Activated CD8-positive, alpha-beta memory T cell treated with anti-CD3 and anti-CD28 coated beads for 48 hours (primary cell): ENCODE measurements around the gene ATP6AP1.

Source experiments
- DNase-seq, 3 experiments: peaks; one replicate each; pipeline ENCODE4 v3.0.0-alpha.2; 2020; ENCODE audit warnings: low read depth in 2 of 3, low spot score in 2 of 3

Gene ATP6AP1

GRCh38 chrX:154468217-154468616, 39.7 kb downstream of the ATP6AP1 start:
- no peak for DNase-seq

GRCh38 chrX:154469114-154469513, 40.6 kb downstream of the ATP6AP1 start:
- no peak for DNase-seq

- DNase-seq, result no peak
Observed at GRCh38 chrX:154469880-154470279, 41.4 kb downstream of the ATP6AP1 start.

- DNase-seq, result no peak
Observed at GRCh38 chrX:154470434-154470833, 42.0 kb downstream of the ATP6AP1 start.

DNA sequence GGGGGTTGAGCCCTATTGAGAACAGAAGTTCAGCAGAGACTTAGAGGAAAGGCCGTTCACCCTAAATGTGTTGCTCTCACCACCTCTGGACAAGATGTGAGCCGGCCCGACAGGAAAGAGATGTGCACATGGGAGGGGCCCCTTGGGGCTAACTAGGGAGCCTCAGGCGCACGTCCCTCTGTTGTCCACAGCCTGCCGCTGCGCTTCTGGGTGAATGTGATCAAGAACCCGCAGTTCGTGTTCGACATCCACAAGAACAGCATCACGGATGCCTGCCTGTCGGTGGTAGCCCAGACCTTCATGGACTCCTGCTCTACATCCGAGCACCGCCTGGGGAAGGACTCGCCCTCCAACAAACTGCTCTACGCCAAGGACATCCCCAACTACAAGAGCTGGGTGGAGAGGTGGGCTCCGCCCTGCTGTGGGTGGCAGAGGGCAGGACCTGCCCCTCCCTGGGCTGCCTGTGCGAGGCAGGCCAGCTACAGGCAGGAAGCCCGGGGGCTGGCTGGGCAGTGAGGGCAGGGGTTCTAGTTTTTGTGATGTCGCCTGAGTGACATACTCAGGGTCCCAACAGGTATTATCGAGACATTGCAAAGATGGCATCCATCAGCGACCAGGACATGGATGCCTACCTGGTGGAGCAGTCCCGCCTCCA, 42.6 kb downstream of the ATP6AP1 start:
- DNase-seq, result no peak

- DNase-seq, result no peak
Observed at GRCh38 chrX:154471839-154472684, 43.6 kb downstream of the ATP6AP1 start.

DNA sequence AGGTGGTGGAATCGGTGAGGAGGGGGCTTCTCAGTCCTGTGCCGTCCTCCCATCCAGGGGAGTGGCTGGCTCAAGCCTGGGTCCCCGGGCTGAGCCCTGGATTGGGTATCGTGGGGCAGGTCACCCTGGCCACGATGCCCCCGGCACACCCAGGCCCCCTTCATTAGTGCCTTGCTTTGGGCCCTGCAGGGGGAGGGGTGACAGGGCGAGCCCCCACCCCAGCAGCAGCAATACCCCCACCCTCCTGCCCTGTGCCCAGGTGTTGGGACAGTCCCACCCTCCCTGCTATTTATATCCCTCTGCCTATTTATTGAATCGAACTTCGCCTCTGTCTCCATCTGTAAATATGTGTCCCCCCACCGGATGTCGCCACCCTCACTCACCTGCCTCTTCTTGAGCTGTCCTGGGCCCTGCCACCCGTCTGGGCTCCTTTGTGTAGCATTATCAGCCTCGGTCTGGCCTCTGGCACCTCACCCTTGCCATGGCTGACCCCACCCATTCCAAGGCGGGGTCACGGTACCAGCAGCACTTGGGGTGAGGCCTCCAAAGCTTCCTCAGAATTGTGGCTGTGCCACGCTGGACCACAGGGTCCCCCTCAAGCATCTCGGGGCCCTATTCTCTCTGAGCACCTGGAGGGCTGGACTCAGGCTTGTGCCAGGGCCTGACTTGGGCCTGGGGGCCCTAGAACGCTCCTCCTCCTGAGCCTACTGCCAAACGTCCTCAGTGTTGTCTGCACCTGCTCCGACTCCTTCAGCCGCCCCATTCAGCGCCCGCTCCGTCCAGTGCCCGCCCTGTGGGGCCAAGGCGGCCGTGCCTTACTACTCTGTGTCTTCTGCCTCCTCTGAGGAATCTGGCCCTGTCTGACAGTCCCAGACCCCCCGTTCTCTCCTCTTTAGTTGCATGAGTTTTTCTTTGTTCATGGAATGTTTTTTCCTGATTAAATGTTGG, 44.5 kb downstream of the ATP6AP1 start:
- DNase-seq, result no peak

DNA sequence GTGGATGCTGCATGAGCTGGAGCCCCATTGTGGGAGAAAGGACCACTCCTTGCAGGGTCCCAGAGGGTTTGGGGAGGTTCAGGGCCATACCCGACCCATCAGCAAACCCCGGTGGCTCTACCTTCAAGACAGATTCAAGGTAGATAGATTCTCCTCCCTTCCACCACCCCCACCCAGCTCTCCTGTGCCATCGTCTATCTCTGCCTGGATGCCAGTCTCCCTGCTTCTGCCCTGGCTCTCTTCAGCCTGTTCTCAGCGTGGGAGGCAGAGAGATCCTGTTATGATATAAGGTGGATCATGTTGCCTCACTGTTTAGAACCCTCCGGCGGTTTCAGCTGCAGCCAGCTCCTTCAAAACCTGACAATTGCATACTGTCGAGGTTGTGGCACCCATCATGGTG, 45.2 kb downstream of the ATP6AP1 start:
- no peak for DNase-seq

- no peak for DNase-seq
Observed at GRCh38 chrX:154476821-154477220, 48.3 kb downstream of the ATP6AP1 start.

GRCh38 chrX:154477891-154478477, 49.5 kb downstream of the ATP6AP1 start:
- DNase-seq, result no peak

- peak; percentile 84 to 86 (median 85) for DNase-seq
Observed at GRCh38 chrX:154478728-154479622, 50.5 kb downstream of the ATP6AP1 start, which contains the start of gene LAGE3. TSS of gene LAGE3 (minus strand) at chrX:154479281. CDS start at chrX:154478915, 366 bp downstream.

- DNase-seq, result no peak
Observed at GRCh38 chrX:154481195-154481594, 52.7 kb downstream of the ATP6AP1 start.

DNA sequence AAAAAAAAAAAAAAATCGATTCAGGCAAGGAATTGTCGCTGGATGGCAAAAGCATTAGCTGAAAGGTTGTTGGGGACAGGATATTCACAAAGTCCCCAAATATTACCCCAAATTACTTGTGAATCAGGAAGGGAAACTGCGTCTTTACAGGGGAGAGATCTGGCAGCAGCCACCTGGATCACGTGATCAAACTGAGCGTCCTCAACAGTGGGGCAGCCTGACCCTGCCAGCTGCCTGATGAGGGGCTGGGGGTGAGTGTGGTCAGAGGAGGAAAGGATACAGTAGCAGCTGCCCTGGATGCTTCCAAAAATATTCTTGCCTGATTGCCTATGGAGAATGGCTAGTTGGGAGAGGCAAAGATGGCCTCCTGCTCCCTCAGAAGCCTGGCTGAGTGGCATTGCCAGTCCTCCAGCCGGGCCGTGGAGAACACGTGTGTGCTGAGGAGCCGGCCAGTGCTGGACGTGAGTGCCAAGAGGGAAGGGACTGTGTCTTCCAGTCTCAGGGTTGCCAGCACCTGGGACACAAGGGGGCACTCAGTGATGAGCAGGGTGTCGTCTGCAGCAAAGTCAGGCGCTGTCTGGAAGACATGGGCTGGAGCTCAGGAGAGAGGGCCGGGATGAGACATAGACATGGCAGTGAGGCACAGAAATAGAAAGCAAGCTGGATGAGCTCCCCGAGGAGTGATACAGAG, 53.6 kb downstream of the ATP6AP1 start:
- no peak for DNase-seq

GRCh38 chrX:154482786-154483185, 54.3 kb downstream of the ATP6AP1 start:
- DNase-seq, result no peak

DNA sequence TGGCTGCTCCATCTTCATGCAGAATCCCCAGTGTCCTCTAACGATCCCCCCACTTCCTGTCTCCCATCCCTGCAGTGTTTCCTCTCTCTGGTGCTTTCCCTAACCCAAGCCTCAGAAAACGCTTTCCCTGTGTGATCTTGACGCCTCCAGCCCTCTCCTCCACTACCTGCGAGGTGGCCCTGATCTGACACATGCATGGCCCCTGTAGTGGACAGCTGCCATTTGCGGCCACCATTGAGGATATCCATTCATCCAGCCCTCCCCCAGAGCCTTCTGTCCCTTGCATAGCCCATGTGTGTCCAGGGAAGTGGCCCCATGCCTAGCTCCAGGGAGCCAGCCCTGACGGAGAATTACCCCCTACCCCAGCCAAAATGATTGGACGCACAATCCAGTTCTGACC, 54.8 kb downstream of the ATP6AP1 start:
- DNase-seq, result no peak

DNA sequence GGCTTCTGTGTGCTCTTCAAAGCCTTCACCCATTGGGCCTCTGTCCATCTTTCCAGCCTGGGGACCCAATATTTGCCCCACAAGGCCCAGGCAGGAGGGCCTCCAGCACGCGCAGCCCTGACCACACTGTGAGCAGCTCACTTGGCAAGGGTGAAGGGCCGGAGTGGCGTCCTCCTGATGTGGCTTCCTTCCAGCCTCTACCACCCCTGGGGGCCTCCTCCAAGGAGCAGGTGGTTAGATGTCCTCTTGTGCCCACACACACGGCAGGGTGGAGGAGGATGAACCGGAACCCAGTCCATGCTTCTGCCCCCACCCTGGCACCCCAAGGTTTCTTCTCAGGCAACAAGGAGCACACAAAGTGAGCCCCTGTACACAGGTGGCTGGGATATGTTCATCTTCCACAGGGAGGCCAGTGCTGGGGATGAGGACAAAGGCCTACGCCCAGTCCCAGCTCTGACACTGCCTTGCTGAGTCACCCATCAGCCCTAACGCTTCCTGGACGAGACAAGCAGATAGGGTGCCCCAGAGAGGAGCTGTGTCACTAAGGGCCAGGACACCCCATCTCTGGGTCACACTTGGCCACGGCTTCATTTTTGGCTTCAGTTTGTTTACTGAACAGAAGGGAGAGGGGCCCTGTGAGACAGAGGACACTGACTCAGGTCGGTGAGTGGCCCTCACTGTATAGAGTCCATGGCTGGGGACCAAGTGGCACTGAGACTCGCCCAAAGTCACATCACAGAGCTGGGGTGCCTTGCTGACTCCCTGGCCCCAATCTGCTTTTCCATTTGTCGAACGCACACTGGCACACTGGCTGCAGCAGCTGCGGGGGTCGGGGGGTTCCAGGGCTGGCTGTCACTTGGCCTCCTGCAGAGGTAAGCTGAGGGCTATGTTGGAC, 56.0 kb downstream of the ATP6AP1 start:
- no peak for DNase-seq

- no peak for DNase-seq
Observed at GRCh38 chrX:154485150-154486051, 56.9 kb downstream of the ATP6AP1 start.
